Lower leg skin (tissue), 3 donors: Measurements from ENCODE around the gene RNF224.

ENCODE experiments used
- POLR2A ChIP-seq, 2 donors: fragments of 450-650 bp; IDR thresholded peaks; one replicate each; pipeline ENCODE4 v1.6.1; 2016 to 2017; ENCODE audit warnings: antibody characterized with exemption in 2 of 2, mild to moderate bottlenecking in 1 of 2, moderate library complexity in 1 of 2
- TF ChIP-seq, protein P1 (sequence below), 3 donors: fragments of 450-650 bp; IDR thresholded peaks; one replicate each; pipeline ENCODE4 v1.5.1; 2016; ENCODE audit warnings: antibody characterized with exemption in 3 of 3, mild to moderate bottlenecking in 3 of 3, moderate library complexity in 2 of 3

DNA sequence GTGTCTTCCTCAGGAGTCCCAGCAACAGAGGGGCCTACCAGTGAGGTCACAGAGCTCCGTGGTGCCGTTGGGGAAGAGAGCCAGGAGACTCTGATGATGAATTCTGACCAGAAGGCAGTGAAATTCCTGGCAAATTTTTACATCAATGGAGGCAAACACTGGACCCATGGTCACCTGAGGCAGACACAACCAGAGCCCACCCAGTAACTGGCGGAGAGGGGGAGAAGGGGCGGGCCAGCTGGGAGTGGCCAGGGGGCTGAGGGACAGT, 23.8 kb downstream of the RNF224 start, which contains the start of gene STPG3:
- TF ChIP-seq, protein P1, sequence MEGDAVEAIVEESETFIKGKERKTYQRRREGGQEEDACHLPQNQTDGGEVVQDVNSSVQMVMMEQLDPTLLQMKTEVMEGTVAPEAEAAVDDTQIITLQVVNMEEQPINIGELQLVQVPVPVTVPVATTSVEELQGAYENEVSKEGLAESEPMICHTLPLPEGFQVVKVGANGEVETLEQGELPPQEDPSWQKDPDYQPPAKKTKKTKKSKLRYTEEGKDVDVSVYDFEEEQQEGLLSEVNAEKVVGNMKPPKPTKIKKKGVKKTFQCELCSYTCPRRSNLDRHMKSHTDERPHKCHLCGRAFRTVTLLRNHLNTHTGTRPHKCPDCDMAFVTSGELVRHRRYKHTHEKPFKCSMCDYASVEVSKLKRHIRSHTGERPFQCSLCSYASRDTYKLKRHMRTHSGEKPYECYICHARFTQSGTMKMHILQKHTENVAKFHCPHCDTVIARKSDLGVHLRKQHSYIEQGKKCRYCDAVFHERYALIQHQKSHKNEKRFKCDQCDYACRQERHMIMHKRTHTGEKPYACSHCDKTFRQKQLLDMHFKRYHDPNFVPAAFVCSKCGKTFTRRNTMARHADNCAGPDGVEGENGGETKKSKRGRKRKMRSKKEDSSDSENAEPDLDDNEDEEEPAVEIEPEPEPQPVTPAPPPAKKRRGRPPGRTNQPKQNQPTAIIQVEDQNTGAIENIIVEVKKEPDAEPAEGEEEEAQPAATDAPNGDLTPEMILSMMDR (IDR thresholded peaks at IDR 0.05): no peak
- no peak for TF ChIP-seq POLR2A (IDR thresholded peaks at IDR 0.05)
